Upper lobe of right lung (tissue), 1 donor: Measurements from ENCODE around the gene TMEM63B. TPM values are rescaled to one million over a fixed set of nuclear protein-coding genes. Genes with fewer than 3 reads are reported as not detected.
A peak's percentile ranks its signal among the peaks of the same experiment; 100 is the strongest.

Experiments used
- ATAC-seq: fragments of 200-7000 bp; cut with Tn5 transposase; one replicate; pipeline ENCODE4 v1.9.1; 2020; ENCODE audit warnings: mild to moderate bottlenecking, moderate library complexity
- DNase-seq: peaks from one replicate; pipeline ENCODE4 v3.0.0-alpha.2; 2020
- H3K27ac ChIP-seq: fragments of 200-600 bp; one replicate; pipeline ENCODE4 v1.8.0; 2022
- H3K27me3 ChIP-seq: fragments of 200-600 bp; one replicate; pipeline ENCODE4 v1.8.0; 2022; ENCODE audit warnings: mild to moderate bottlenecking
- H3K36me3 ChIP-seq: fragments of 200-600 bp; one replicate; pipeline ENCODE4 v1.8.0; 2022
- H3K4me1 ChIP-seq: fragments of 200-600 bp; one replicate; pipeline ENCODE4 v1.8.0; 2022
- H3K4me3 ChIP-seq: fragments of 200-600 bp; one replicate; pipeline ENCODE4 v1.8.0; 2022; ENCODE audit warnings: mild to moderate bottlenecking
- H3K9me3 ChIP-seq: fragments of 200-600 bp; one replicate; pipeline ENCODE4 v1.8.0; 2022
- intact Hi-C: fragments of 100-400 bp; cut with DNase I; formaldehyde crosslinking; loops from one replicate; pipeline ENCODE4 v1.11.0; 2022
- total RNA-seq: library from RNA; stranded (reverse); fragmentation: NEBNext Ultra II Directional; extraction: Animal tissue kit (Norgen Biotek cat#: 25700); gene quantifications from one replicate; pipeline ENCODE4 v1.2.1, GENCODE V29; 2021
- TF ChIP-seq, protein P1 (sequence below): fragments of 200-600 bp; IDR thresholded peaks from one replicate; pipeline ENCODE4 v1.8.0; 2022; ENCODE audit warnings: antibody characterized with exemption
- donor health status: DM: no; HTN: yes; CAD: no; lungs with severe emphysema.

Gene TMEM63B
- total RNA-seq, 1 donor from 2014 or later, result 119 TPM

DNA sequence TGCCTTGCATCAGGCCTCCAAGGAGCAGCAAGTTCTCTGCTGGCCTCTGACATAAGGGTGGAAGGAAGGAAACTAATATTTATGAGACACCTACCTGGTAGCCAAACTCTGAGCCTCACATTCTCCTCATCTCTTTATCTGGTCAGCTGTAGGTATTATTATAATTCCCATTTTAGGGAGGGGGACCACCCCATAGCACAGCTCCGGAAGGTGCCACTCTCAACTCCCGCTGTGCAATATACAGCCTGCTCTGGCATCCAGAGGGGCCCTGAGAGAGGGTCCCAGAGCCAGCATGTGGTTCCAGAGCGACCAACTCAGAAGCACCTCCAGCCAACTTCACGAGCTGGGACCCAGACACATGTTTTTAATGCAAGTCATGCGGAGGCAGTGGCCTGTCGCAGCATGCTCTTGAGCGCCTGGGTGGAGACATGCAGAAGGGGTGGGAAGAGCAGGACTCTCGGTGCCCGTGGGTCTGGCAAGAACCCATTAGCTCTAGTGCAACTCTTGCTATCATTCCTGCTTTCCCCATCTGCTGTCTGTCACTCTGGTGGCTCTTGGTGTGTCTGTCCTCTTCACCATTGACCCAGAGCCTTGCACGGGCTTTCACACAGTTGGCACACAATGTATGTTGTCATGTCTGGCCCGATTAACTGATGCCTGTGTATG, 74.4 kb downstream of the TMEM63B start:
- Histone ChIP-seq H3K27ac (no peak overlapping the region), H3K9me3 (no peaks in the 10 kb centered on the region), H3K4me1 (no peaks in the 10 kb centered on the region), H3K36me3 (no peaks in the 10 kb centered on the region), H3K4me3 (no peak overlapping the region), H3K27me3 (no peaks in the 10 kb centered on the region)
- no peak for ATAC-seq
- intact Hi-C loops, result no loop called here
- TF ChIP-seq, protein P1, sequence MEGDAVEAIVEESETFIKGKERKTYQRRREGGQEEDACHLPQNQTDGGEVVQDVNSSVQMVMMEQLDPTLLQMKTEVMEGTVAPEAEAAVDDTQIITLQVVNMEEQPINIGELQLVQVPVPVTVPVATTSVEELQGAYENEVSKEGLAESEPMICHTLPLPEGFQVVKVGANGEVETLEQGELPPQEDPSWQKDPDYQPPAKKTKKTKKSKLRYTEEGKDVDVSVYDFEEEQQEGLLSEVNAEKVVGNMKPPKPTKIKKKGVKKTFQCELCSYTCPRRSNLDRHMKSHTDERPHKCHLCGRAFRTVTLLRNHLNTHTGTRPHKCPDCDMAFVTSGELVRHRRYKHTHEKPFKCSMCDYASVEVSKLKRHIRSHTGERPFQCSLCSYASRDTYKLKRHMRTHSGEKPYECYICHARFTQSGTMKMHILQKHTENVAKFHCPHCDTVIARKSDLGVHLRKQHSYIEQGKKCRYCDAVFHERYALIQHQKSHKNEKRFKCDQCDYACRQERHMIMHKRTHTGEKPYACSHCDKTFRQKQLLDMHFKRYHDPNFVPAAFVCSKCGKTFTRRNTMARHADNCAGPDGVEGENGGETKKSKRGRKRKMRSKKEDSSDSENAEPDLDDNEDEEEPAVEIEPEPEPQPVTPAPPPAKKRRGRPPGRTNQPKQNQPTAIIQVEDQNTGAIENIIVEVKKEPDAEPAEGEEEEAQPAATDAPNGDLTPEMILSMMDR, result no peak
- no peak for DNase-seq

DNA sequence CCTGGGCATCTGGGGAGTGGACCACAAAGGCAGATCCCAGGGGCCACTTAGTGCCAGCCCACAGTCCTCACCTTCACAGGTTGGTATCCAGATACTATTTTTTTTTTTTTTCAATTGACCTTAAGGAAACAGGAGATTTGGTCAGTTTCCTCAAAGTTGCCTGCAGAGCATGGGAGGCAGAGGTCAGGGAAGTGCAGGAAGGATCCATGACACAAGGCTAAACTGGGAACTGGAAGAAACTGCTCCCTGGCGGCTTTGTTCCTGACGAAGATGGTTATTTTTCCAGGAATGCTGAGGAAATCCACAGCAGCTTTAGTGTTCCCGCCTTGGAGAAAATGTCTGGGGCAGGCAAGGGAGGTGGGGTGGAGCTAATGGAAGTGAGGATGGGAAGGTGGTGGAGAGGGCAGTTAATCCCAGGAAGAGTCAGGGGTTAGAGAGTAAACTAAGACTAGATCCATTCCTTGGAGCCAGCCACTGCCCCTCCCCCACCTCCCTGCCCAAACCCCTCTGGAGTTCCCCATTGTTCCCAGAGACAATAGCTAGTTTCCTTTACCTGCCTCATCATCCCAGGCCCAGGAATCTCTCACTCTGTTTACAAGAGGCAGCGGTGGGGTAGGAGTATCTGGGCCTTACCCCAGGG, 75.1 kb downstream of the TMEM63B start:
- Histone ChIP-seq H3K9me3 (no peaks in the 10 kb centered on the region), H3K4me1 (no peaks in the 10 kb centered on the region), H3K36me3 (no peaks in the 10 kb centered on the region), H3K4me3 (no peak overlapping the region), H3K27me3 (no peaks in the 10 kb centered on the region), H3K27ac (no peak overlapping the region)
- intact Hi-C loops, result no loop called here
- TF ChIP-seq, protein P1, result no peak
- ATAC-seq (no peak), DNase-seq (no peak)

DNA sequence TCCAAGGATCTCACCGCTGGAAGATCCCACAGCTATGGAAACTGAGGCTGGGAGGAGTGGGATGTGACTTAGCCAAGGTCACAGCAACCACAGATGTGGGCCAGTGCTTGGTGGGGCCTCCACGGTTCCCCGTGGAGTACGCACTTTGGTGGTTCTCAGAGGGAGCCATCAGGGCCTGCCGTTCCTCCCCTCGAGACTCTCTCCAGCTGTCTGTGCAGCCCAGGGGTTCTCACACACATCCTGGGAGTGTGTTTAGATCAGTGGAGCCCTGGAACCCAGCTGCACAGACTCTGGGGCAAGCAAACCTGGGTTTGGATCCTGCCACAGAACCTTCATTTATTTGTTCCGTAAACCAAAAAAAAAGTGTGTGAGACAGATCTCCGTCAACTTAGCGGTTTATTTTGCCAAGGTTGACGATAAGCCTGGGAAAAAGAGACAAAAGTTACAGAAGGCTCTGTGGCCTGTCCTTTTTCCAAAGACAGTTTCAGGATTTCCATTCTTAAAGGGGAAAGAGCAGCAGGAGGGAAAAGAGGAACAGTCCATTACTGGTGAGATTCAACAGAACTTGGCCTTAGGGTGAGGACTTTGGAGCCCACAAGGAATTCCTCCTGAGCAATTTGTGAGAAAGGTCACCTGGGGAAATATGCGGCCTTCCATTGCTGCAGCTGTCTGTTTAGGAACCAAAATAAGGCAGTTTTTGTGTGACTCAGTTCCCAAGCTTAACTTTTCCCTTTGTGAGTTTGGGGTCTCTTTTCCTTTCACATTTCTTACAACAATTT, 75.8 kb downstream of the TMEM63B start:
- Histone ChIP-seq H3K27ac (no peak overlapping the region), H3K4me1 (no peaks in the 10 kb centered on the region), H3K36me3 (no peaks in the 10 kb centered on the region), H3K9me3 (no peaks in the 10 kb centered on the region), H3K4me3 (no peak overlapping the region), H3K27me3 (no peaks in the 10 kb centered on the region)
- DNase-seq (no peak), ATAC-seq (peak; percentile 15)
- TF ChIP-seq, protein P1, result no peak
- intact Hi-C loops, result no loop called here

DNA sequence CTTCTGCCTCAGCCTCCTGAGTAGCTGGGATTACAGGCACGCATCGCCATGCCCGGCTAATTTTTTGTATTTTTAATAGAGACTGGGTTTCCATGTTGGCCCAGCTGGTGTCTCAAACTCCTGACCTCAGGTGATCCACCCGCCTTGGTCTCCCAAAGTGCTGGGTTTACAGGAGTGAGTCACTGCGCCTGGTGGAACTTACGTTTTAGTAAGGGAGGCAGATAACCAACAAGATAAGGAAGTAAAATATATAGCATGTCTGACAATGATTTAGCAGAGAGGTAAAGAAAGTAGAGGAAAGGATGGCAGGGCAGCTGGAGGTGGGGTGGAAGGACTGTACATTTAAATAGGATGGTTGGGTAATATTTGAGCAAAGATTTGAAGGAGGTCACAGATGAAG, 76.6 kb downstream of the TMEM63B start:
- H3K27me3 ChIP-seq, result no peaks in the 10 kb centered on the region
- intact Hi-C loops, result no loop called here

More for the DNA sequence above, 76.6 kb downstream of the TMEM63B start:
- Histone ChIP-seq H3K27ac (no peak overlapping the region), H3K4me1 (no peaks in the 10 kb centered on the region), H3K9me3 (no peaks in the 10 kb centered on the region), H3K36me3 (no peaks in the 10 kb centered on the region), H3K4me3 (no peak overlapping the region)
- TF ChIP-seq, protein P1, result no peak
- DNase-seq, result no peak
- ATAC-seq, result no peak

Other genes starting within 250 kb of the TMEM63B start
- 94.1 TPM for gene MRPL14, start 102 bp upstream of the TMEM63B start, total RNA-seq
- gene CAPN11, start 31.3 kb downstream of the TMEM63B start, total RNA-seq, result 1.6 TPM
- 0.52 TPM for gene MYMX, start 89.4 kb downstream of the TMEM63B start, total RNA-seq
- 59.8 TPM for gene SLC29A1, start 96.0 kb downstream of the TMEM63B start, total RNA-seq
- gene HSP90AB1, start 119.5 kb downstream of the TMEM63B start, total RNA-seq, result 660 TPM
- gene SLC35B2, start 130.0 kb downstream of the TMEM63B start, total RNA-seq, result 32.3 TPM
- 7.1 TPM for gene NFKBIE, start 138.0 kb downstream of the TMEM63B start, total RNA-seq
- not detected for gene TMEM151B, start 142.9 kb downstream of the TMEM63B start, total RNA-seq
- gene AARS2, start 185.8 kb downstream of the TMEM63B start, total RNA-seq, result 11.8 TPM
- not detected for gene SPATS1, start 215.1 kb downstream of the TMEM63B start, total RNA-seq